Esophagus squamous epithelium (tissue), 5 donors: Measurements from ENCODE around the gene DNAJC10. TPM values are rescaled to one million over a fixed set of nuclear protein-coding genes. Genes with fewer than 3 reads are reported as not detected.

Experiments
- DNase-seq: peaks from one replicate; lab custom pipeline; 2025; lab: John Stamatoyannopoulos, UW
- H3K27ac ChIP-seq, 4 donors: fragments of 200-600 bp; sonication (generic); one replicate each; pipeline ENCODE4 v1.5.1; 2016 to 2019; ENCODE audit warnings: mild to moderate bottlenecking in 1 of 4
- H3K27me3 ChIP-seq, 4 donors: fragments of 200-600 bp; sonication (generic); 1 replicate in 3 of 4; 2 replicates in 1 of 4; pipeline versions ENCODE4 v1.5.1 to v1.6.0; 2017 to 2021; ENCODE audit warnings: antibody characterized with exemption in 1 of 4
- H3K36me3 ChIP-seq, 3 donors: fragments of 200-600 bp; sonication (generic); one replicate each; pipeline ENCODE4 v1.5.1; 2016 to 2019
- H3K4me1 ChIP-seq, 3 donors: fragments of 200-600 bp; sonication (generic); one replicate each; pipeline ENCODE4 v1.5.1; 2017 to 2019
- H3K4me3 ChIP-seq, 4 donors: fragments of 200-600 bp; sonication (generic); 1 replicate in 3 of 4; 2 replicates in 1 of 4; pipeline ENCODE4 v1.5.1; 2016 to 2019; ENCODE audit warnings: mild to moderate bottlenecking in 2 of 4, moderate library complexity in 1 of 4
- H3K9me3 ChIP-seq, 3 donors: fragments of 200-600 bp; sonication (generic); one replicate each; pipeline ENCODE4 v1.5.1; 2016 to 2019
- POLR2A ChIP-seq, 4 donors: fragments of 450-650 bp; IDR thresholded peaks; one replicate each; pipeline ENCODE4 v1.6.1; 2017; ENCODE audit warnings: antibody characterized with exemption in 4 of 4, mild to moderate bottlenecking in 4 of 4, moderate library complexity in 3 of 4
- WGBS, 2 donors: methylation state at CpG; one replicate each; pipeline ENCODE4 v1.1.5; 2018; 5-methylcytosine and 5-hydroxymethylcytosine counted together
- intact Hi-C: fragments of 100-400 bp; cut with DNase I; formaldehyde crosslinking; loops from one replicate; pipeline ENCODE4 v1.15.0; 2022
- total RNA-seq, 4 donors: library from RNA; depleted of rRNA; stranded (reverse); fragments of >200 nt; gene quantifications; one replicate each; pipeline ENCODE4 v1.1.0, GENCODE V29; 2016
- TF ChIP-seq, protein P1 (sequence below), 6 experiments: fragments of 450-650 bp in 4 of 6; fragments of 200-600 bp in 2 of 6; sonication (generic) in 2 of 6; IDR thresholded peaks; one replicate each; pipeline ENCODE4 v1.5.1; 2016 to 2019; ENCODE audit warnings: antibody characterized with exemption in 6 of 6, mild to moderate bottlenecking in 4 of 6, moderate library complexity in 4 of 6
- donor health status: DM: yes; HTN: yes; CAD: no.

The DNAJC10 gene
- total RNA-seq, 4 donors from 2014 or later = 26.0 to 46.0 (median 32.3) TPM

DNA sequence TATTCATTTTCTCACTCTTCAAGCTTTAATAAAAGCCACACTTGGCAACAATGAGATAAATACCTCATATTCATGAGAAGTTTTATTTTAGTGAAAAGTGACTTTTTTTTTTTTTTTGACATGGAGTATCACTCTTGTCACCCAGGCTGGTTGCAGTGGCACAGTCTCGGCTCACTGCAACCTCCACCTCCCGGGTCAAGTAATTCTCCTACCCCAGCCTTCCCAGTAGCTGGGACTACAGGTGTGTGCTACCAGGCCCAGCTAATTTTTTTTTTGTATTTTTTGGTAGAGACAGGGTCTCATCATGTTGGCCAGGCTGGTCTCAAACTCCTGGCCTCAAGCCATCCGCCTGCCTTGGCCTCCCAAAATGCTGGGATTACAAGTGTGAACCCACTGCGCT lies 103.4 kb downstream of the DNAJC10 start:
- intact Hi-C loops = no loop called here
- Histone ChIP-seq H3K4me3 (no peak overlapping the region), H3K4me1 (no peaks in the 10 kb centered on the region), H3K9me3 (no peaks in the 10 kb centered on the region), H3K36me3 (no peaks in the 10 kb centered on the region), H3K27me3 (no peaks in the 10 kb centered on the region), H3K27ac (no peak overlapping the region)
- no peak for TF ChIP-seq POLR2A (IDR thresholded peaks at IDR 0.05)
- TF ChIP-seq, protein P1, sequence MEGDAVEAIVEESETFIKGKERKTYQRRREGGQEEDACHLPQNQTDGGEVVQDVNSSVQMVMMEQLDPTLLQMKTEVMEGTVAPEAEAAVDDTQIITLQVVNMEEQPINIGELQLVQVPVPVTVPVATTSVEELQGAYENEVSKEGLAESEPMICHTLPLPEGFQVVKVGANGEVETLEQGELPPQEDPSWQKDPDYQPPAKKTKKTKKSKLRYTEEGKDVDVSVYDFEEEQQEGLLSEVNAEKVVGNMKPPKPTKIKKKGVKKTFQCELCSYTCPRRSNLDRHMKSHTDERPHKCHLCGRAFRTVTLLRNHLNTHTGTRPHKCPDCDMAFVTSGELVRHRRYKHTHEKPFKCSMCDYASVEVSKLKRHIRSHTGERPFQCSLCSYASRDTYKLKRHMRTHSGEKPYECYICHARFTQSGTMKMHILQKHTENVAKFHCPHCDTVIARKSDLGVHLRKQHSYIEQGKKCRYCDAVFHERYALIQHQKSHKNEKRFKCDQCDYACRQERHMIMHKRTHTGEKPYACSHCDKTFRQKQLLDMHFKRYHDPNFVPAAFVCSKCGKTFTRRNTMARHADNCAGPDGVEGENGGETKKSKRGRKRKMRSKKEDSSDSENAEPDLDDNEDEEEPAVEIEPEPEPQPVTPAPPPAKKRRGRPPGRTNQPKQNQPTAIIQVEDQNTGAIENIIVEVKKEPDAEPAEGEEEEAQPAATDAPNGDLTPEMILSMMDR (IDR thresholded peaks at IDR 0.05) = no peak
- 87 to 96% methylated on average over 4 of the region's 4 CpGs for WGBS, 2 donors
- no peak for DNase-seq

DNA sequence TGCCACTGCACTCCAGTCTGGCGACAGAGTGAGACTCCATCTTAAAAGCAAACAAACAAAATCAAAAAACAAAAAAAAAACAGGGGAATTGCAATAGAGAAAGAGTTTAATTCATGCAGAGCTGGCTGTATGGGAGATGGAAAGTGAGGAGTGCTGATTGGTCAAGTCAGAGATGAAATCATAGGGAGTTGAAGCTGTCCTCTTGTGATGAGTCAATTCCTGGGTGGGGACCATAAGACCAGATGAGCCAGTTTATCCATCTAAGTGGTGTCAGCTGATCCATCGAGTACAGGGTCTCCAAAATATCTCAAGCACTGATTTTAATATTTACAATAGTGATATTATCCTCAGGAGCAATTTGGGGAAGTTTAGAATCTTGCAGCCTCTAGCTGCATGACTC lies 105.1 kb downstream of the DNAJC10 start:
- no peak for DNase-seq
- no peaks in the 10 kb centered on the region for H3K27me3 ChIP-seq
- H3K9me3 ChIP-seq = no peaks in the 10 kb centered on the region
- no peak overlapping the region for H3K27ac ChIP-seq
- intact Hi-C loops = no loop called here
- H3K4me3 ChIP-seq = no peak overlapping the region
- 62 to 86% methylated on average over 2 of the region's 2 CpGs for WGBS, 2 donors
- no peaks in the 10 kb centered on the region for H3K4me1 ChIP-seq
- TF ChIP-seq POLR2A (IDR thresholded peaks at IDR 0.05) = no peak
- TF ChIP-seq, protein P1 (IDR thresholded peaks at IDR 0.05) = no peak
- no peaks in the 10 kb centered on the region for H3K36me3 ChIP-seq

DNA sequence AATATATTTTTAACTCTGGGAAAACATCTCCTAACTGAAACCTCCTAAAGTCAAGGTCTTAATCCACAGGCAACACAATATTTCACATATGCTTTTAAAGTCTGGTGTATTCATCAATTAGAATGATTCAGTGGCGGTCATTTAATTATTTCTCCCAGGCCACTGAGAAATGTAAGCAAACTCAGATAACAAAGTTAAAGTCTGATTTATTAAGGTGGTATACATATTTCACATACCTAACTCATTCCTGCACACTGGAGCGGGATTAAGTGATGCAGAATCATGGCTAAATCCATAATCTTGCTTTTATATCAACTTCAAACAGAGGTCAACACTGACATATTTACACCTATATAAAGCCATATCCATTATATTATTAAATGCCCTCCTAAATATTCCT lies 106.7 kb downstream of the DNAJC10 start:
- WGBS, 2 donors = 92 to 98% methylated on average over 2 of the region's 2 CpGs
- Histone ChIP-seq H3K4me3 (no peak overlapping the region), H3K9me3 (no peaks in the 10 kb centered on the region), H3K36me3 (no peaks in the 10 kb centered on the region), H3K4me1 (no peaks in the 10 kb centered on the region), H3K27me3 (no peaks in the 10 kb centered on the region), H3K27ac (no peak overlapping the region)
- no peak for DNase-seq
- no peak for TF ChIP-seq POLR2A (IDR thresholded peaks at IDR 0.05)
- intact Hi-C loops = no loop called here

DNA sequence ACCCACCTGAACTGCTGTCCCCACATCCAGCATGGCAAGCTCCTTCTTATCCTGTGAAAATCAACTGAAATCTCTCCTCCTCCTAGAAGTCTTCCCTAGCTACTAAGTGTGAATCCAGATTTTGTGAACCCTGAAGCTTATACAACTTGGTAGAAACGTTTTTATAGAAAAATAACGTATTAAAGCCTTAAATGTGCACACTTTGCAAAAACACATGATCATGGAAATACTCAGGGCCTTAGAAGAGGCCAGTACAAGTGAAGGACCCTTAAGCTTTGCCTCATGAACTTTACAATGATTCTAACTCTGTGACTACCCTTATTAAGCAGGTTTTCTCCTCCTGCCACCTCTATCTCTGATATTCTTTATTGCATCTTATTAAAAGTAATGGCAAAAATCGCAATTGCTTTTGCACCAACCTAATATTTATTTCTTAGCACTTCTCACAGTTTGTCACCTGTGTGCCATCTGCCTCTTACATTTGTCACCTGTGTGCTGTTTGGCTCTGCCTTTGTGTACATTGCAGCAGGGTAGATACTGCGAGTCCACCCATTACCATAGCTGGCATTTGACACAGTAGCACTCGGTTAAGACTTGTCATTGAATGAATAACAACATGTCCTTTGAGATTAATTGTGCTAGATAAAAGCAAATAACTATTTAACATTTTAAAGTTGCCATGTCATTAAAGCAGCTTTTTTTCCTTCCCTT lies 108.2 kb downstream of the DNAJC10 start:
- no peak overlapping the region for H3K27ac ChIP-seq
- no peaks in the 10 kb centered on the region for H3K36me3 ChIP-seq
- H3K4me3 ChIP-seq = no peak overlapping the region
- H3K4me1 ChIP-seq = no peaks in the 10 kb centered on the region
- intact Hi-C loops = no loop called here
- 60 to 62% methylated on average over 5 of the region's 5 CpGs for WGBS, 2 donors
- no peak for TF ChIP-seq POLR2A (IDR thresholded peaks at IDR 0.05)
- TF ChIP-seq, protein P1 (IDR thresholded peaks at IDR 0.05) = no peak
- H3K27me3 ChIP-seq = no peaks in the 10 kb centered on the region
- DNase-seq = no peak
- H3K9me3 ChIP-seq = no peaks in the 10 kb centered on the region

DNA sequence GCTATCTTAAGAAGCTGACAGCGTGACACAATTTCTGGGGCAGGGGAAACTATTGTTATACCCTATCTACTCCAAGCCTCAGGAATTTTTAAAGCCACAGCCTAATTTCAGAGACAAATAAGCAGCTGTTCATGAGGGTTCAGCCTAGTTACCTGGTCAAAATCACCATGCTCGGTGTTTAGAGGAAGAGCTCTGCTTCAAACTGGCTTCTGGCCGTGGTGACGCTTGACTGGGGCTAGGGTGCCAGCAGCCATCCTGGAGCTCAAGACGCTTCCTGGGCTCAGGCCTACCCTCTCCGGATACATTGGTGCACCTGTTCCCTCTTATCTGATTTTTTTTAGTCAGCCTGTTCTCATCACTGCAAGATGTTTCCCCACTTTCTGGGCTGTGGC lies 108.7 kb downstream of the DNAJC10 start:
- 71 to 87% methylated on average over 6 of the region's 6 CpGs for WGBS, 2 donors
- Histone ChIP-seq H3K9me3 (no peaks in the 10 kb centered on the region), H3K27me3 (no peaks in the 10 kb centered on the region), H3K27ac (no peak overlapping the region), H3K36me3 (no peaks in the 10 kb centered on the region), H3K4me1 (no peaks in the 10 kb centered on the region), H3K4me3 (no peak overlapping the region)
- TF ChIP-seq, protein P1 (IDR thresholded peaks at IDR 0.05) = no peak
- no peak for TF ChIP-seq POLR2A (IDR thresholded peaks at IDR 0.05)
- DNase-seq = no peak
- intact Hi-C loops = no loop called here
